ENCODE measurements around the gene ZNF575.

Gene ZNF575

GRCh38 chr19:43498233-43498842 is 34.6 kb upstream of the ZNF575 start:
- no peak overlapping the region for H3K27ac ChIP-seq (ENCODE audit: low read depth, low read length)
- no peak overlapping the region for H3K9ac ChIP-seq (ENCODE audit: low read length in 5 of 5)
- H3K27me3 ChIP-seq (ENCODE audit: control insufficient read depth in 5 of 5, insufficient read depth in 4 of 5, low read length in 5 of 5): peaks cover 0 to 9% (median 0%) of the 10 kb centered on the region in 5 donors
- H3K4me3 ChIP-seq (ENCODE audit: low read depth in 1 of 5, low read length in 5 of 5): no peak overlapping the region
- H3K36me3 ChIP-seq (ENCODE audit: control insufficient read depth in 5 of 5, insufficient read depth in 5 of 5, low read length in 5 of 5): peaks cover 0 to 15% (median 12%) of the 10 kb centered on the region in 5 donors
- no peaks in the 10 kb centered on the region for H3K9me3 ChIP-seq (ENCODE audit: control insufficient read depth in 5 of 5, low read length in 5 of 5)
- H3K4me1 ChIP-seq (ENCODE audit: control insufficient read depth in 5 of 5, insufficient read depth in 5 of 5, low read length in 5 of 5): peaks cover under 1 to 10% (median 5%) of the 10 kb centered on the region in 5 donors

- no peak overlapping the region for H3K4me3 ChIP-seq (ENCODE audit: low read depth in 1 of 5, low read length in 5 of 5)
- peaks cover 0 to 15% (median 12%) of the 10 kb centered on the region in 5 donors for H3K36me3 ChIP-seq (ENCODE audit: control insufficient read depth in 5 of 5, insufficient read depth in 5 of 5, low read length in 5 of 5)
- H3K27ac ChIP-seq (ENCODE audit: low read depth, low read length): no peak overlapping the region
- peaks cover 0 to 9% (median 0%) of the 10 kb centered on the region in 5 donors for H3K27me3 ChIP-seq (ENCODE audit: control insufficient read depth in 5 of 5, insufficient read depth in 4 of 5, low read length in 5 of 5)
- H3K4me1 ChIP-seq (ENCODE audit: control insufficient read depth in 5 of 5, insufficient read depth in 5 of 5, low read length in 5 of 5): peaks cover 3 to 14% (median 10%) of the 10 kb centered on the region in 5 donors
- H3K9me3 ChIP-seq (ENCODE audit: control insufficient read depth in 5 of 5, low read length in 5 of 5): no peaks in the 10 kb centered on the region
- H3K9ac ChIP-seq (ENCODE audit: low read length in 5 of 5): no peak overlapping the region
These were observed 33.9 kb upstream of the ZNF575 start for GRCh38 chr19:43499042-43499441.

GRCh38 chr19:43501661-43502418 is 31.1 kb upstream of the ZNF575 start:
- H3K9ac ChIP-seq (ENCODE audit: low read length in 5 of 5): no peak overlapping the region
- no peak overlapping the region for H3K4me3 ChIP-seq (ENCODE audit: low read depth in 1 of 5, low read length in 5 of 5)
- peaks cover 0 to 9% (median 7%) of the 10 kb centered on the region in 5 donors for H3K36me3 ChIP-seq (ENCODE audit: control insufficient read depth in 5 of 5, insufficient read depth in 5 of 5, low read length in 5 of 5)
- peaks cover 3 to 25% (median 22%) of the 10 kb centered on the region in 5 donors for H3K4me1 ChIP-seq (ENCODE audit: control insufficient read depth in 5 of 5, insufficient read depth in 5 of 5, low read length in 5 of 5)
- peaks cover 0 to 9% (median 0%) of the 10 kb centered on the region in 5 donors for H3K27me3 ChIP-seq (ENCODE audit: control insufficient read depth in 5 of 5, insufficient read depth in 4 of 5, low read length in 5 of 5)
- H3K9me3 ChIP-seq (ENCODE audit: control insufficient read depth in 5 of 5, low read length in 5 of 5): no peaks in the 10 kb centered on the region
- H3K27ac ChIP-seq (ENCODE audit: low read depth, low read length): no peak overlapping the region

GRCh38 chr19:43502419-43502976 is 30.5 kb upstream of the ZNF575 start:
- peaks cover 0 to 9% (median 0%) of the 10 kb centered on the region in 5 donors for H3K27me3 ChIP-seq (ENCODE audit: control insufficient read depth in 5 of 5, insufficient read depth in 4 of 5, low read length in 5 of 5)
- H3K36me3 ChIP-seq (ENCODE audit: control insufficient read depth in 5 of 5, insufficient read depth in 5 of 5, low read length in 5 of 5): peaks cover 0 to 4% (median 3%) of the 10 kb centered on the region in 5 donors
- H3K27ac ChIP-seq (ENCODE audit: low read depth, low read length): no peak overlapping the region
- no peak overlapping the region for H3K4me3 ChIP-seq (ENCODE audit: low read depth in 1 of 5, low read length in 5 of 5)
- no peaks in the 10 kb centered on the region for H3K9me3 ChIP-seq (ENCODE audit: control insufficient read depth in 5 of 5, low read length in 5 of 5)
- peaks cover 3 to 25% (median 22%) of the 10 kb centered on the region in 5 donors for H3K4me1 ChIP-seq (ENCODE audit: control insufficient read depth in 5 of 5, insufficient read depth in 5 of 5, low read length in 5 of 5)
- no peak overlapping the region for H3K9ac ChIP-seq (ENCODE audit: low read length in 5 of 5)

GRCh38 chr19:43503501-43504425 is 29.2 kb upstream of the ZNF575 start:
- Histone ChIP-seq H3K36me3 (ENCODE audit: control insufficient read depth in 5 of 5, insufficient read depth in 5 of 5, low read length in 5 of 5) (peaks cover 2 to 13% (median 12%) of the 10 kb centered on the region in 5 donors), H3K9me3 (ENCODE audit: control insufficient read depth in 5 of 5, low read length in 5 of 5) (no peaks in the 10 kb centered on the region), H3K4me1 (ENCODE audit: control insufficient read depth in 5 of 5, insufficient read depth in 5 of 5, low read length in 5 of 5) (peaks cover 3 to 24% (median 20%) of the 10 kb centered on the region in 5 donors), H3K4me3 (ENCODE audit: low read depth in 1 of 5, low read length in 5 of 5) (peak overlapping the region; percentile 73 to 82 (median 81)), H3K27me3 (ENCODE audit: control insufficient read depth in 5 of 5, insufficient read depth in 4 of 5, low read length in 5 of 5) (peaks cover 0 to 9% (median 0%) of the 10 kb centered on the region in 5 donors), H3K9ac (ENCODE audit: low read length in 5 of 5) (peak overlapping the region; percentile 46 to 95 (median 81)), H3K27ac (ENCODE audit: low read depth, low read length) (peak overlapping the region; percentile 57)

- Histone ChIP-seq H3K9ac (ENCODE audit: low read length in 5 of 5) (peak within 1 kb of the TSS; percentile 46 to 95 (median 81)), H3K27ac (ENCODE audit: low read depth, low read length) (peak within 1 kb of the TSS; percentile 57), H3K4me1 (ENCODE audit: control insufficient read depth in 5 of 5, insufficient read depth in 5 of 5, low read length in 5 of 5) (peaks cover 3 to 22% (median 20%) of the 10 kb centered on the region in 5 donors)
These were observed 28.4 kb upstream of the ZNF575 start, which contains the start of gene PHLDB3 for GRCh38 chr19:43504426-43505185. Gene PHLDB3 (minus strand): TSS chr19:43504746. CDS start chr19:43504118, 628 bp downstream.

GRCh38 chr19:43505186-43505456 is 27.9 kb upstream of the ZNF575 start:
- Histone ChIP-seq H3K27me3 (ENCODE audit: control insufficient read depth in 5 of 5, insufficient read depth in 4 of 5, low read length in 5 of 5) (peaks cover 0 to 9% (median 0%) of the 10 kb centered on the region in 5 donors), H3K27ac (ENCODE audit: low read depth, low read length) (no peak overlapping the region), H3K9me3 (ENCODE audit: control insufficient read depth in 5 of 5, low read length in 5 of 5) (no peaks in the 10 kb centered on the region), H3K4me3 (ENCODE audit: low read depth in 1 of 5, low read length in 5 of 5) (peak overlapping the region in 2 of 5 donors; percentile 73 to 81), H3K9ac (ENCODE audit: low read length in 5 of 5) (no peak overlapping the region), H3K4me1 (ENCODE audit: control insufficient read depth in 5 of 5, insufficient read depth in 5 of 5, low read length in 5 of 5) (peaks cover 3 to 22% (median 20%) of the 10 kb centered on the region in 5 donors), H3K36me3 (ENCODE audit: control insufficient read depth in 5 of 5, insufficient read depth in 5 of 5, low read length in 5 of 5) (peaks cover 4 to 21% (median 18%) of the 10 kb centered on the region in 5 donors)

More at GRCh38 chr19:43504426-43505185, 28.4 kb upstream of the ZNF575 start, which contains the start of gene PHLDB3:
- Histone ChIP-seq H3K36me3 (ENCODE audit: control insufficient read depth in 5 of 5, insufficient read depth in 5 of 5, low read length in 5 of 5) (peaks cover 4 to 16% (median 13%) of the 10 kb centered on the region in 5 donors), H3K27me3 (ENCODE audit: control insufficient read depth in 5 of 5, insufficient read depth in 4 of 5, low read length in 5 of 5) (peaks cover 0 to 9% (median 0%) of the 10 kb centered on the region in 5 donors), H3K4me3 (ENCODE audit: low read depth in 1 of 5, low read length in 5 of 5) (peak within 1 kb of the TSS; percentile 73 to 82 (median 81)), H3K9me3 (ENCODE audit: control insufficient read depth in 5 of 5, low read length in 5 of 5) (no peaks in the 10 kb centered on the region)

GRCh38 chr19:43505941-43506340 is 27.0 kb upstream of the ZNF575 start:
- Histone ChIP-seq H3K36me3 (ENCODE audit: control insufficient read depth in 5 of 5, insufficient read depth in 5 of 5, low read length in 5 of 5) (peaks cover 4 to 26% (median 23%) of the 10 kb centered on the region in 5 donors), H3K9me3 (ENCODE audit: control insufficient read depth in 5 of 5, low read length in 5 of 5) (no peaks in the 10 kb centered on the region), H3K4me3 (ENCODE audit: low read depth in 1 of 5, low read length in 5 of 5) (no peak overlapping the region), H3K27ac (ENCODE audit: low read depth, low read length) (no peak overlapping the region), H3K4me1 (ENCODE audit: control insufficient read depth in 5 of 5, insufficient read depth in 5 of 5, low read length in 5 of 5) (peaks cover 3 to 22% (median 20%) of the 10 kb centered on the region in 5 donors), H3K9ac (ENCODE audit: low read length in 5 of 5) (no peak overlapping the region), H3K27me3 (ENCODE audit: control insufficient read depth in 5 of 5, insufficient read depth in 4 of 5, low read length in 5 of 5) (peaks cover 0 to 9% (median 0%) of the 10 kb centered on the region in 5 donors)

- Histone ChIP-seq H3K27me3 (ENCODE audit: control insufficient read depth in 5 of 5, insufficient read depth in 4 of 5, low read length in 5 of 5) (peaks cover 0 to 6% (median 0%) of the 10 kb centered on the region in 5 donors), H3K27ac (ENCODE audit: low read depth, low read length) (no peak overlapping the region), H3K4me3 (ENCODE audit: low read depth in 1 of 5, low read length in 5 of 5) (no peak overlapping the region), H3K9ac (ENCODE audit: low read length in 5 of 5) (no peak overlapping the region), H3K4me1 (ENCODE audit: control insufficient read depth in 5 of 5, insufficient read depth in 5 of 5, low read length in 5 of 5) (peaks cover 3 to 22% (median 20%) of the 10 kb centered on the region in 5 donors), H3K36me3 (ENCODE audit: control insufficient read depth in 5 of 5, insufficient read depth in 5 of 5, low read length in 5 of 5) (peaks cover 4 to 29% (median 27%) of the 10 kb centered on the region in 5 donors), H3K9me3 (ENCODE audit: control insufficient read depth in 5 of 5, low read length in 5 of 5) (no peaks in the 10 kb centered on the region)
These were observed 26.4 kb upstream of the ZNF575 start for GRCh38 chr19:43506629-43507028.
